ENCODE data around the gene OR4C13.
"Not testable (repeated sequence)": the region's sequence is repeated elsewhere in the genome, so short reads cannot be mapped to it uniquely, and the experiment has no call there.

Gene OR4C13

DNA sequence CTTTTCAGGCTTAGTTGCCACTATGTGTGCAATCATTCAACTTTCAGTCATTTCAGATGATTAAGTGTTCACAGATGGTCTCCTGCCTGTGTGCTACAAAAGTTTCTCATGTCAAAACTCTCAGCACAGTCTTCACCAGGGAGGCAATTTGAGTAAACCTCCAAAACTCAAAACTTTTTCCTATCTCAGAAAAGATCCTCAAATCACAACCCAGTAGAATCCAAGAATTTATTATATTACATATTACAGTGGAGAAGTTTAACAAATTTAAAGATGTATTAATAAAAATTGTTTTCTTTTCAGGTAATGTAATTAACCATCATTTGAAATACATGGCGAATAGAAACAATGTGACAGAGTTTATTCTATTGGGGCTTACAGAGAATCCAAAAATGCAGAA lies at the start of gene OR4C13:
Gene OR4C13 (plus strand): TSS at position 301 of the 400 bp plus-strand sequence. CDS start 32 bp downstream, at position 333.
- DNase-seq: no peak

DNA sequence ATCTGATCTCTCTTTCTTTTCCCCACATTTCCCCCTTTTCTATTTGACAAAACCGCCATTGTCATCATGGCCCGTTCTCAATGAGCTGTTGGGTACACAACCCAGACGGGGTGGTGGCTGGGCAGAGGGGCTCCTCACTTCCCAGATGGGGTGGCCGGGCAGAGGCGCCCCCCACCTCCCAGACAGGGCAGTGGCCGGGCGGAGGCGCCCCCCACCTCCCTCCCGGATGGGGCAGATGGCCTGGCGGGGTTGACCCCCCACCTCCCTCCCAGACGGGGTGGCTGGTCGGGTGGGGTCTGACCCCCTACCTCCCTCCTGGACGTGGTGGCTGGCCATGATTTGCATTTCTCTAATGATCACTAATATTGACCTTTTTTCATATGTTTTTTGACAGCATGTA lies 40.7 kb upstream of the OR4C13 start:
- not testable (repeated sequence) for DNase-seq

DNA sequence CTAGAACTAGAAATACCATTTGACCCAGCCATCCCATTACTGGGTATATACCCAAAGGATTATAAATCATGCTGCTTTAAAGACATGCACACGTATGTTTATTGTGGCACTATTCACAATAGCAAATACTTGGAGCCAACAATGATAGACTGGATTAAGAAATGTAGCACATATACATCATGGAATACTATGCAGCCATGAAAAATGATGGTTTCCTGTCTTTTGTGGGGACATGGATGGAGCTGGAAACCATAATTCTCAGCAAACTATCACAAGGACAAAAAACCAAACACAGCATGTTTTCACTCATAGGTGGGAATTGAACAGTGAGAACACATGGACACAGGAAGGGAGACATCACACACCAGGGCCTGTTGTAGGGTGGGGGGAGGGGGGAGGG lies 3.5 kb upstream of the OR4C13 start:
- not testable (repeated sequence) for DNase-seq

DNA sequence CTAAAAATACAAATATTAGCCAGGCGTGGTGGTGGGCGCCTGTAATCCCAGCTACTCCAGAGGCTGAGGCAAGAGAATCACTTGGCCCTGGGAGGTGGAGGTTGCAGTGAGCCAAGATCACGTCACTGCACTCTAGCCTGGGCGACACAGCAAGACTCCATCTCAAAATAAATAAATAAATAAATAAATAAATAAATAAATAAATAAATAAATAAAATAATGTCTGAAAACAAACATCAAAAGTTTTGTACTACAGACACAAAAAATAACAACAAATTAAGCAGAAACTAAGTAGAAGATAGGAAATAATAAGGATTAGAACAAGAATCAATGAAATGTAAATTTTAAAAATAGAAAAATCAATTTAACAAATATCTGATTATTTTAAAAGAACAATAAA lies 21.2 kb downstream of the OR4C13 start:
- not testable (repeated sequence) for DNase-seq

DNA sequence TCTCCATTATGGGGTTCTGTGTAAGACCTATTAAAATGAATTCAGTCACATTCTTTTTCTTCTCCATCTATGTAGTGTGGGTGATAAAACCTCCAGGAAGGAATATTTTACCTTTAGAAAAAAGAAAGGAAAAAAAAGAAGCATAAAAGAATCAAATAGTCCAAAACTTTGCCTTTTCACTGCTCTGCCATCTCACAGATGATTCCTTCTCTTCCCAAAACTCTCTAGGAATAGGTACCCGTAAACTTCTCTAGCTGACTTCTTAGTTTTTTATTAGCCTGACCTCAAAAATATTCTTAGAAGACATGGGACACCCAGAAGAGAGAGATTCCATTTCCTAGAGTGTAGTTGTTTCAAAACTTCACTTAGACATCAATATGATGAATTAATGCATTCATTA lies 30.2 kb downstream of the OR4C13 start, which contains the start of gene OR4C12:
Gene OR4C12 (minus strand): TSS at position 101 of the 400 bp plus-strand sequence. CDS start 34 bp downstream, at position 67.
- not testable (repeated sequence) for DNase-seq

DNA sequence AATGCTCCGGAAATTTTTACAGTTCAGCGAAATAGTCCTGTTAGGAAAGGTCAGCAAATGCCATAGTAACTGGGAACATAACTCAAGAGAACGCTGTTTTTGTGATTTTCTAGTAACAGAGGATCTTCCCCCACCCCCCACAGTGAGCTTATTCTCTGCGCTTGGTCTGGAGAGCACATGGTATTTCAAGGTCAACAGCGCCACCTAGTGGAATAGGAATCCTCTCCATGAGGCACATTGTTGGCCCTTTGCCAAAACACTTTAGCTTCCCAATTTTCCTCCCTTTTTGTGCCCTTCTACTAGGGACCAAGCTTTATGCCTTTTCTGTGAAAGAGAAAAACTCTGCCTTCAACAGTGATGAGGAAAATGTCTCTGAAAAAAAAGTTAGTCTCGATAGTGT lies 43.4 kb downstream of the OR4C13 start:
- no peak for DNase-seq
